ENCODE measurements around the gene GCGR.

The GCGR gene

GRCh38 chr17:81803728-81804558 is at the start of gene GCGR:
Gene GCGR (plus strand): TSS chr17:81804150. CDS start chr17:81809019, 4,869 bp downstream.
- no peak for DNase-seq (ENCODE audit: low read depth in 2 of 2)

GRCh38 chr17:81792675-81793615 is 11.0 kb upstream of the GCGR start:
- no peak for DNase-seq (ENCODE audit: low read depth in 2 of 2)

- DNase-seq (ENCODE audit: low read depth in 2 of 2), result no peak
Observed at GRCh38 chr17:81794074-81794476, 9.9 kb upstream of the GCGR start.

- no peak for DNase-seq (ENCODE audit: low read depth in 2 of 2)
Observed at GRCh38 chr17:81794509-81794908, 9.4 kb upstream of the GCGR start.

GRCh38 chr17:81801327-81801726 is 2.6 kb upstream of the GCGR start:
- no peak for DNase-seq (ENCODE audit: low read depth in 2 of 2)

- DNase-seq (ENCODE audit: low read depth in 2 of 2), result no peak
Observed at GRCh38 chr17:81802048-81802758, 1.7 kb upstream of the GCGR start.

- DNase-seq (ENCODE audit: low read depth in 2 of 2), result no peak
Observed at GRCh38 chr17:81802856-81803643, 900 bp upstream of the GCGR start.

- no peak for DNase-seq (ENCODE audit: low read depth in 2 of 2)
Observed at GRCh38 chr17:81804559-81805399, 829 bp downstream of the GCGR start.

GRCh38 chr17:81805707-81806460 is 1.9 kb downstream of the GCGR start:
- DNase-seq (ENCODE audit: low read depth in 2 of 2), result no peak

GRCh38 chr17:81806461-81807209 is 2.7 kb downstream of the GCGR start:
- no peak for DNase-seq (ENCODE audit: low read depth in 2 of 2)

GRCh38 chr17:81807210-81807719 is 3.3 kb downstream of the GCGR start:
- no peak for DNase-seq (ENCODE audit: low read depth in 2 of 2)

GRCh38 chr17:81807839-81808238 is 3.9 kb downstream of the GCGR start:
- no peak for DNase-seq (ENCODE audit: low read depth in 2 of 2)

- DNase-seq (ENCODE audit: low read depth in 2 of 2), result no peak
Observed at GRCh38 chr17:81808778-81809555, 5.0 kb downstream of the GCGR start.

- no peak for DNase-seq (ENCODE audit: low read depth in 2 of 2)
Observed at GRCh38 chr17:81809556-81809998, 5.6 kb downstream of the GCGR start.

GRCh38 chr17:81810476-81810875 is 6.5 kb downstream of the GCGR start:
- no peak for DNase-seq (ENCODE audit: low read depth in 2 of 2)

GRCh38 chr17:81810892-81811704 is 7.1 kb downstream of the GCGR start:
- DNase-seq (ENCODE audit: low read depth in 2 of 2), result no peak

Data from activated CD4-positive, alpha-beta T cell treated with anti-CD3 and anti-CD28 coated beads for 24 hours (primary cell).